SK-N-SH treated with all-trans-retinoic acid at 6 μM for 48 hours (cell line): ENCODE measurements around the gene SDHA.
"Not testable (repeated sequence)": the region's sequence is repeated elsewhere in the genome, so short reads cannot be mapped to it uniquely, and the experiment has no call there.

Source experiments
- ATAC-seq: fragments of 200-7000 bp; cut with Tn5 transposase; 3 replicates; pipeline ENCODE4 v1.9.1; 2020; ENCODE audit warnings: mild to moderate bottlenecking, moderate library complexity
- ARNTL ChIP-seq: fragments of 450-650 bp; formaldehyde crosslinking; IDR thresholded peaks from 2 replicates; pipeline ENCODE4 v1.5.0; 2020; ENCODE audit warnings: low read depth, mild to moderate bottlenecking, moderate library complexity, borderline replicate concordance
- CREB5 ChIP-seq: fragments of 250-450 bp; sonication (Bioruptor Pico); IDR thresholded peaks from 2 replicates; pipeline ENCODE4 v1.5.1; 2020; ENCODE audit warnings: low read depth, mild to moderate bottlenecking, moderate library complexity
- CSDC2 ChIP-seq: fragments of 250-450 bp; sonication (Bioruptor Pico); IDR thresholded peaks from 2 replicates; pipeline ENCODE4 v1.5.0; 2020; ENCODE audit warnings: mild to moderate bottlenecking, moderate library complexity
- CSRNP3 ChIP-seq: fragments of 250-450 bp; sonication (Bioruptor Pico); IDR thresholded peaks from 2 replicates; pipeline ENCODE4 v1.5.1; 2021; ENCODE audit warnings: mild to moderate bottlenecking, moderate library complexity
- ESRRG ChIP-seq: fragments of 250-450 bp; sonication (Bioruptor Pico); IDR thresholded peaks from 2 replicates; pipeline ENCODE4 v1.6.1; 2021; ENCODE audit warnings: mild to moderate bottlenecking
- GLIS3 ChIP-seq: fragments of 250-450 bp; sonication (Bioruptor Pico); IDR thresholded peaks from 2 replicates; pipeline ENCODE4 v1.5.0; 2020; ENCODE audit warnings: mild to moderate bottlenecking, moderate library complexity
- ISL1 ChIP-seq: fragments of 250-450 bp; sonication (Bioruptor Pico); IDR thresholded peaks from 2 replicates; pipeline ENCODE4 v2.1.2; 2022; ENCODE audit warnings: mild to moderate bottlenecking, moderate library complexity
- OSR1 ChIP-seq: fragments of 250-450 bp; sonication (Bioruptor Pico); IDR thresholded peaks from 2 replicates; pipeline ENCODE4 v1.8.0; 2022; ENCODE audit warnings: moderate library complexity, mild to moderate bottlenecking, inconsistent platforms
- PATZ1 ChIP-seq: fragments of 250-450 bp; sonication (Bioruptor Pico); IDR thresholded peaks from 2 replicates; pipeline ENCODE4 v1.8.0; 2020; ENCODE audit warnings: mild to moderate bottlenecking, moderate library complexity, borderline replicate concordance
- PPARA ChIP-seq: fragments of 250-450 bp; sonication (Bioruptor Pico); IDR thresholded peaks from 2 replicates; pipeline ENCODE4 v1.5.0; 2020; ENCODE audit warnings: mild to moderate bottlenecking, borderline replicate concordance
- RARB ChIP-seq: fragments of 250-450 bp; sonication (Bioruptor Pico); IDR thresholded peaks from 2 replicates; pipeline ENCODE4 v1.8.0; 2021; ENCODE audit warnings: mild to moderate bottlenecking, moderate library complexity
- TCF4 ChIP-seq: fragments of 250-450 bp; sonication (Bioruptor Pico); IDR thresholded peaks from 2 replicates; pipeline ENCODE4 v1.8.0; 2021; ENCODE audit warnings: mild to moderate bottlenecking, moderate library complexity, borderline replicate concordance
- TSHZ2 ChIP-seq: fragments of 250-450 bp; sonication (Bioruptor Pico); IDR thresholded peaks from 2 replicates; pipeline ENCODE4 v1.5.0; 2020; ENCODE audit warnings: mild to moderate bottlenecking, moderate library complexity
- ZFP3 ChIP-seq: fragments of 250-450 bp; sonication (Bioruptor Pico); IDR thresholded peaks from 2 replicates; pipeline ENCODE4 v1.5.0; 2020; ENCODE audit warnings: mild to moderate bottlenecking, moderate library complexity
- ZFP30 ChIP-seq: fragments of 450-650 bp; formaldehyde crosslinking; IDR thresholded peaks from 2 replicates; pipeline ENCODE4 v1.5.0; 2022; ENCODE audit warnings: mild to moderate bottlenecking, moderate library complexity
- ZNF565 ChIP-seq: fragments of 450-650 bp; formaldehyde crosslinking; conservative IDR thresholded peaks from 2 replicates; pipeline ENCODE4 v1.5.0; 2020; ENCODE audit warnings: low read depth, mild to moderate bottlenecking, moderate library complexity
- TF ChIP-seq, protein P1 (sequence below): fragments of 250-450 bp; sonication (Bioruptor Pico); IDR thresholded peaks from 2 replicates; pipeline ENCODE4 v1.8.0; 2021; ENCODE audit warnings: low read depth, mild to moderate bottlenecking, moderate library complexity, borderline replicate concordance

Gene SDHA

DNA sequence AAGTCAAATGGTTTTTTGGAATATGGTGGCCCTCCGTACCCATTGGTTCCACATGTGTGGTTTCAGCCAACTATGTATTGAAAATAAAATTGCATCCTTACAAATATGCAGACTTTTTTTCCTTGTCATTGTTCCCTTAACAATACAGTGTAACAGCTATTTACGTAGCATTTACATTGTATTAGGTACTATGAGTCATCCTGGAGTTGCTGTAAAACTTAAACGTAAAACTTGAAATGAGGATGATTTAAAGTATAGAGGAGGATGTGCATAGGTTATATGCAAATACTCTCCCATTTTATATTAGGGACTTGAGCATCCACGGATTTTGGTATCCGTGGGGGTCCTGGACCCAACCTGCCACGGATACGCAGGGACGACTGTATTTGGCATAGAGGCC lies 16.3 kb downstream of the SDHA start:
- no peak for ATAC-seq
- TF ChIP-seq GLIS3 (CRISPR knock-in tag), result no peak
- no peak for TF ChIP-seq TCF4 (CRISPR knock-in tag)
- TF ChIP-seq PATZ1 (CRISPR knock-in tag), result no peak
- TF ChIP-seq ZNF565, result no peak
- no peak for TF ChIP-seq OSR1 (CRISPR knock-in tag)
- no peak for TF ChIP-seq ESRRG (CRISPR knock-in tag)
- TF ChIP-seq CSRNP3, result no peak
- no peak for TF ChIP-seq CSDC2 (CRISPR knock-in tag)
- TF ChIP-seq, protein P1, sequence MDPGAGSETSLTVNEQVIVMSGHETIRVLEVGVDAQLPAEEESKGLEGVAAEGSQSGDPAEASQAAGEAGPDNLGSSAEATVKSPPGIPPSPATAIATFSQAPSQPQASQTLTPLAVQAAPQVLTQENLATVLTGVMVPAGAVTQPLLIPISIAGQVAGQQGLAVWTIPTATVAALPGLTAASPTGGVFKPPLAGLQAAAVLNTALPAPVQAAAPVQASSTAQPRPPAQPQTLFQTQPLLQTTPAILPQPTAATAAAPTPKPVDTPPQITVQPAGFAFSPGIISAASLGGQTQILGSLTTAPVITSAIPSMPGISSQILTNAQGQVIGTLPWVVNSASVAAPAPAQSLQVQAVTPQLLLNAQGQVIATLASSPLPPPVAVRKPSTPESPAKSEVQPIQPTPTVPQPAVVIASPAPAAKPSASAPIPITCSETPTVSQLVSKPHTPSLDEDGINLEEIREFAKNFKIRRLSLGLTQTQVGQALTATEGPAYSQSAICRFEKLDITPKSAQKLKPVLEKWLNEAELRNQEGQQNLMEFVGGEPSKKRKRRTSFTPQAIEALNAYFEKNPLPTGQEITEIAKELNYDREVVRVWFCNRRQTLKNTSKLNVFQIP (CRISPR knock-in tag), result no peak
- no peak for TF ChIP-seq RARB (CRISPR knock-in tag)
- TF ChIP-seq ARNTL (CRISPR knock-in tag), result no peak
- no peak for TF ChIP-seq ZFP30 (CRISPR knock-in tag)
- no peak for TF ChIP-seq ZFP3
- TF ChIP-seq CREB5 (CRISPR knock-in tag), result no peak
- TF ChIP-seq ISL1 (CRISPR knock-in tag), result no peak
- no peak for TF ChIP-seq TSHZ2 (CRISPR knock-in tag)
- no peak for TF ChIP-seq PPARA (CRISPR knock-in tag)

DNA sequence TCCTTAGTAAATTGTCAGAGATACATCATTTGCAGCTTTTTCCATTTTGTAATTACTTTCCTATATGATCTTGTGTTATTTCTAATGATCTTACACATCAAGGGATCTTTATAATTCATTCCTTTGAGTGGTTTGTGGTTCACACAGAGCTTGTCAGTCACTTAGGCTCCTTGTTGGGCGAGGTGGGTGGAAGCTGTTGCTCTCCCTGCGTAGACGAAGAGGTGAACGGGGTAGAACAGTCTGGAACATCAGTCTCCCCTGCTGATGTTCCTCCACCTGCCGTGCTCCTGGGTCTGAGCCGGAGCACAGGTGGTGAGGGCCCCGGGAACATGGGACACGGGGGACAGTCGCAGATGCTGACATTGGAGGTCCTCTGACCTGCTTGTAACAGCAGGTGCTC lies 17.4 kb downstream of the SDHA start:
- ATAC-seq, result not testable (repeated sequence)

DNA sequence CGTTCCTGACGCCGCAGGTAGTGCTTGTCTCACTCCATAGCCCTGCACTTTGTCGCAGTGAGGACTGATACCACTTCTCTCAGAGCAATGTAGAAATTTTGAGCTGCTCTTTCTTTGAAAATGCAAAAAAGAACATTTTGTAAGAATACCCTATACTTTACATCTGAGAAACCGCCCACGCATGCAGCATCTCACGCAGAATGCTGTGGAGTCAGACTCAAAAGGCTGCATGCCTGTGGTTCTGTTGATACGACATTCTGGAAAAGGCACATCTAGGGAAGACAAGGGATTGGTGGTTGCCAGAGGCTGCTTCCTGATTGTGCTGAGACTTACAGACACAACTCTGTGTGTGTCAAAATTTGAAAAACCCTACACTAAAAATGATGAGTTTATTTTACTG lies 19.8 kb downstream of the SDHA start:
- not testable (repeated sequence) for ATAC-seq

DNA sequence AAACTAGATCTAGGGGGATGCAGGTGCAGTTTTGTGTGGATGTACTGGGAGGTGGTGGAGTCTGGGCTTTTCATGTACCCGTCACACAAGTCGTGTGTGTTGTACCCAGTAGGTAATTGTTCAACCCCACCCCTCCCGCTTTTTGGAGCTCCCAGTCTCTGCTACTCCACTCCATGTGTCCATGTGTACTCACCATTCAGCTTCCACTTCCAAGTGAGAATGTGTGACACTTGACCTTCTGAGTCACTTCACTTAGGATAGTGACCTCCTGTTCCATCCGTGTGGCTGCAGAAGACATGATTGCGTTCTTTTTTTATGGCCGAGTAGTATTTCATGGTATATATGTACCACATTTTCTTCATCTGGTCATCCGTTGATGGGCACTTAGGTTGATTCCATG lies 22.4 kb downstream of the SDHA start:
- not testable (repeated sequence) for ATAC-seq

- ATAC-seq, result not testable (repeated sequence)
These were observed 23.0 kb downstream of the SDHA start for GRCh38 chr5:241045-241669.

GRCh38 chr5:243683-244367 lies 25.7 kb downstream of the SDHA start:
- ATAC-seq, result not testable (repeated sequence)

DNA sequence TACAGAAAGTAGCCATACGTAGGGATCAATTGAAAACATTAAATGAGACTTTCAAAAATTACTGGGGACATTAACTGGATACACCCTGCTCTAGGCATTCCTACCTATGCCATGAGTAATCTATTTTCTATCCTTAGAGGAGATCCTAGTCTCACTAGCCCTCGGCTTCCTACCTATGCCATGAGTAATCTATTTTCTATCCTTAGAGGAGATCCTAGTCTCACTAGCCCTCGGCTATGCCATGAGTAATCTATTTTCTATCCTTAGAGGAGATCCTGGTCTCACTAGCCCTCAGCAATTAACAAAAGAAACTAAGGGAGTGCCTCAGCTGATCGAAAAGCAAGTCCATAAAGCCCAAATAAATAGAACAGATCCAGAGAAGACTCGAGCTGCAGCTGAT lies 27.6 kb downstream of the SDHA start:
- not testable (repeated sequence) for ATAC-seq

GRCh38 chr5:250396-250795 lies 32.3 kb downstream of the SDHA start:
- ATAC-seq, result peak; percentile 28

- ATAC-seq, result not testable (repeated sequence)
These were observed 32.9 kb downstream of the SDHA start for GRCh38 chr5:251016-251415.

- not testable (repeated sequence) for ATAC-seq
These were observed 33.4 kb downstream of the SDHA start for GRCh38 chr5:251538-251937.

DNA sequence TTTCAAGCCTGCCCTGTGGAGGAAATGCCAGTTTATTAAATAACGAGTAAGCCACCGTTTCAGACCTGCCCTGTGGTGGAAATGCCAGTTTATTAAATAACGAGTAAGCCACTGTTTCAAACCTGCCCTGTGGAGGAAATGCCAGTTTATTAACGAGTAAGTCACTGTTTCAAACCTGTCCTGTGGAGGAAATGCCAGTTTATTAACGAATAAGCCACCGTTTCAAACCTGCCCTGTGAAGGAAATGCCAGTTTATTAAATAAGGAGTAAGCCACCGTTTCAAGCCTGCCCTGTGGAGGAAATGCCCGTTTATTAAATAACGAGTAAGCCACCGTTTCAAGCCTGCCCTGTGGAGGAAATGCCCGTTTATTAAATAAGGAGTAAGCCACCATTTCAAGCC lies 33.9 kb downstream of the SDHA start:
- ATAC-seq, result not testable (repeated sequence)
